Measurements from ENCODE around the gene ZMYM5.
A peak's percentile ranks its signal among the peaks of the same experiment; 100 is the strongest.
"Not testable (repeated sequence)": the region's sequence is repeated elsewhere in the genome, so short reads cannot be mapped to it uniquely, and the experiment has no call there.

ZMYM5 gene

GRCh38 chr13:19791953-19792537 is 71.4 kb downstream of the ZMYM5 start:
- Mint-ChIP-seq H3K27me3 (no peaks in the 10 kb centered on the region), H3K27ac (no peak overlapping the region), H3K4me3 (no peak overlapping the region), H3K9me3 (no peaks in the 10 kb centered on the region), H3K4me1 (no peaks in the 10 kb centered on the region)
- ATAC-seq (no peak), DNase-seq (no peak)

- not testable (repeated sequence) for H3K9me3 Mint-ChIP-seq, H3K4me1 Mint-ChIP-seq, H3K27me3 Mint-ChIP-seq
- Mint-ChIP-seq H3K27ac (peak within 1 kb of the TSS; percentile 99), H3K4me3 (peak within 1 kb of the TSS; percentile 96)
- DNase-seq (peak; percentile 96 to 97), ATAC-seq (peak; percentile 94)
Measured at GRCh38 chr13:19782727-19783682, 80.4 kb downstream of the ZMYM5 start, which contains the start of gene PSPC1. PSPC1 (minus strand) TSS chr13:19782945; CDS start chr13:19782757, 188 bp downstream.

DNA sequence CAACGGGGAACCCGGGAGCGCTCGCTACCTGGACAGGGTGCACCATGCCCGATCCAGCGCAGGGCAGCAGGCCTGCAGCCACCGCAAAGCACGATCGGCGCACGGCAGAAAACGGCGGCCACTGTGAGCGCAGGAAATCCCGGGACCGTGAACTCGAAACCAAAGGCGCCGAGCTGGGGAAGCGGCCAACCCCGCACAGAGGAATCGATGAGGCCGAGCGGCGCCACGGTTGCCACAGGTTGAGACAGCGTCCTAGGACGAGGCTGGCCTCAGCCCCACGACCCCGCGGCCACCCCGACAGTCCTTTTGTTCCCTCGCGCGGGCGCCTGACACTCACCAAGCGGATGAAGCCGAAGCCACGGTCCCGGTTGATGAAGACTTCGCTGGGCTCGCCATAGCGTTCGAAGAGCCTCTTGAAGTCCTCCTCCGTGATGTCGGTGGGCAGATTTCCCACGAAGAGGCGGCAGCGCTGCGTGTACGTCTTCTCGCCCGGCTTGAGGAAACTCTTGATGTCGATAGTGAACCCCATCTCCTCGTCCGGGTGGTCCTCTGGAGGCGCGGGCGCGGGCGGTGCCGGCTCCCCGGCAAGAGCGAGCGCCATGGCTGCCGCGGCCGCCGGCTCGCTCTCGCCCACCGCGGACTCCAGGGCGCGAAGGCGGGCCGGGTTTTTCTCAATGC is 81.3 kb downstream of the ZMYM5 start:
- Mint-ChIP-seq H3K4me3 (peak overlapping the region; percentile 96), H3K9me3 (no peaks in the 10 kb centered on the region), H3K4me1 (peaks cover 13% of the 10 kb centered on the region), H3K27ac (peak overlapping the region; percentile 99), H3K27me3 (no peaks in the 10 kb centered on the region)
- ATAC-seq = peak; percentile 71
- peak; percentile 52 to 65 for DNase-seq

DNA sequence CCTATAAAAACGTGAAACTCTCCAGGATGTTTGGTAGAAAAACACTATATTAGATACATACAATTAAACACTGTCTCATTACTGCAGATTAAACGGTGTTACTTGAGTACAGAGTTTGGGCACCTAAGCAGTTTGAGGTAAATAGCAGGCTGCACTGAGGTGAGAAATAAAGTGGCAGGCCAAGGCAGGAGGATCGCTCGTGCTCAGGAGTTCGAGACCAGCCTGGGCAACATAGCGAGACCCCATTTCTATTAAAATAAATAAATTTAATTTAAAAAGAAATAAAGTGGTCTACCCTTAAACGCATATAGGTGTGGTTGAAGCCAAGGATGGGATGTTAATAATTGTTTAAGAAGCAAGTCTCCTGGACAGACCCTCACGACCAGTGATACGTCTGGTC is 81.9 kb downstream of the ZMYM5 start:
- H3K27me3 Mint-ChIP-seq = no peaks in the 10 kb centered on the region
- H3K9me3 Mint-ChIP-seq = no peaks in the 10 kb centered on the region
- peak overlapping the region; percentile 99 for H3K27ac Mint-ChIP-seq
- H3K4me3 Mint-ChIP-seq = peak overlapping the region; percentile 96
- DNase-seq (no peak), ATAC-seq (no peak)
- H3K4me1 Mint-ChIP-seq = peaks cover 13% of the 10 kb centered on the region

GRCh38 chr13:19780753-19781418 is 82.6 kb downstream of the ZMYM5 start:
- H3K9me3 Mint-ChIP-seq, H3K27me3 Mint-ChIP-seq, ATAC-seq, DNase-seq, H3K27ac Mint-ChIP-seq: not testable (repeated sequence)
- peak overlapping the region; percentile 96 for H3K4me3 Mint-ChIP-seq
- peaks cover 17% of the 10 kb centered on the region for H3K4me1 Mint-ChIP-seq
